Gastroesophageal sphincter (tissue), 4 donors: ENCODE results near the gene TCF4. TPM values are rescaled to one million over a fixed set of nuclear protein-coding genes. Genes with fewer than 3 reads are reported as not detected.

ENCODE experiments used
- ATAC-seq: fragments of 150-250 bp; one replicate; pipeline ENCODE4 v1.9.1; 2016; ENCODE audit warnings: mild to moderate bottlenecking, moderate library complexity
- H3K27ac ChIP-seq, 4 donors: fragments of 200-600 bp; sonication (generic) in 3 of 4; 1 replicate in 3 of 4; 2 replicates in 1 of 4; pipeline ENCODE4 v1.5.1; 2016 to 2019
- H3K27me3 ChIP-seq: fragments of 200-600 bp; sonication (generic); one replicate; pipeline ENCODE4 v1.5.1; 2019
- H3K36me3 ChIP-seq, 2 donors: fragments of 200-600 bp; sonication (generic); one replicate each; pipeline ENCODE4 v1.5.1; 2019; ENCODE audit warnings: control low read depth in 1 of 2
- H3K4me1 ChIP-seq, 3 donors: fragments of 200-600 bp; sonication (generic); 1 replicate in 2 of 3; 2 replicates in 1 of 3; pipeline ENCODE4 v1.5.1; 2016 to 2019; ENCODE audit warnings: control low read depth in 2 of 3
- H3K4me3 ChIP-seq, 2 donors: fragments of 200-600 bp; sonication (generic); one replicate each; pipeline ENCODE4 v1.5.1; 2019; ENCODE audit warnings: mild to moderate bottlenecking in 1 of 2, moderate library complexity in 1 of 2
- H3K9me3 ChIP-seq, 3 donors: fragments of 200-600 bp; sonication (generic); one replicate each; pipeline ENCODE4 v1.5.1; 2017 to 2019; ENCODE audit warnings: control low read depth in 2 of 3
- EP300 ChIP-seq: sonication (generic); formaldehyde crosslinking; IDR thresholded peaks from one replicate; pipeline ENCODE4 v1.6.1; 2017; ENCODE audit warnings: antibody characterized with exemption, mild to moderate bottlenecking
- POLR2A ChIP-seq, 2 donors: fragments of 450-650 bp; IDR thresholded peaks; one replicate each; pipeline ENCODE4 v1.6.1; 2017; ENCODE audit warnings: antibody characterized with exemption in 2 of 2, mild to moderate bottlenecking in 2 of 2, moderate library complexity in 1 of 2
- POLR2AphosphoS5 ChIP-seq: sonication (generic); formaldehyde crosslinking; IDR thresholded peaks from one replicate; pipeline ENCODE4 v1.6.1; 2017; ENCODE audit warnings: antibody characterized with exemption
- WGBS, 2 donors: methylation state at CpG; one replicate each; pipeline ENCODE4 v1.1.5; 2018; ENCODE audit warnings: low coverage in 1 of 2; 5-methylcytosine and 5-hydroxymethylcytosine counted together
- total RNA-seq, 4 donors: library from RNA; depleted of rRNA; stranded (reverse); fragments of >200 nt; gene quantifications; one replicate each; pipeline ENCODE4 v1.1.0, GENCODE V29; 2016
- TF ChIP-seq, protein P1 (sequence below), 4 experiments: fragments of 200-600 bp in 2 of 4; fragments of 450-650 bp in 2 of 4; sonication (generic) in 1 of 4; IDR thresholded peaks; one replicate each; pipeline ENCODE4 v1.5.1; 2017 to 2019; ENCODE audit warnings: antibody characterized with exemption in 4 of 4, mild to moderate bottlenecking in 2 of 4, moderate library complexity in 2 of 4

Gene TCF4
- total RNA-seq, 4 donors from 2014 or later, result 64.1 to 87.6 (median 76.2) TPM

GRCh38 chr18:55584201-55584600, 3.8 kb downstream of the TCF4 start:
- H3K9me3 ChIP-seq, result no peaks in the 10 kb centered on the region
- H3K4me1 ChIP-seq, result peaks cover 0 to 69% (median 3%) of the 10 kb centered on the region in 3 donors
- H3K27me3 ChIP-seq, result no peaks in the 10 kb centered on the region
- no peak for TF ChIP-seq POLR2AphosphoS5
- no peak for TF ChIP-seq EP300
- TF ChIP-seq, protein P1, sequence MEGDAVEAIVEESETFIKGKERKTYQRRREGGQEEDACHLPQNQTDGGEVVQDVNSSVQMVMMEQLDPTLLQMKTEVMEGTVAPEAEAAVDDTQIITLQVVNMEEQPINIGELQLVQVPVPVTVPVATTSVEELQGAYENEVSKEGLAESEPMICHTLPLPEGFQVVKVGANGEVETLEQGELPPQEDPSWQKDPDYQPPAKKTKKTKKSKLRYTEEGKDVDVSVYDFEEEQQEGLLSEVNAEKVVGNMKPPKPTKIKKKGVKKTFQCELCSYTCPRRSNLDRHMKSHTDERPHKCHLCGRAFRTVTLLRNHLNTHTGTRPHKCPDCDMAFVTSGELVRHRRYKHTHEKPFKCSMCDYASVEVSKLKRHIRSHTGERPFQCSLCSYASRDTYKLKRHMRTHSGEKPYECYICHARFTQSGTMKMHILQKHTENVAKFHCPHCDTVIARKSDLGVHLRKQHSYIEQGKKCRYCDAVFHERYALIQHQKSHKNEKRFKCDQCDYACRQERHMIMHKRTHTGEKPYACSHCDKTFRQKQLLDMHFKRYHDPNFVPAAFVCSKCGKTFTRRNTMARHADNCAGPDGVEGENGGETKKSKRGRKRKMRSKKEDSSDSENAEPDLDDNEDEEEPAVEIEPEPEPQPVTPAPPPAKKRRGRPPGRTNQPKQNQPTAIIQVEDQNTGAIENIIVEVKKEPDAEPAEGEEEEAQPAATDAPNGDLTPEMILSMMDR (IDR thresholded peaks at IDR 0.05), result no peak
- no peak for TF ChIP-seq POLR2A (IDR thresholded peaks at IDR 0.05)
- no peaks in the 10 kb centered on the region for H3K36me3 ChIP-seq
- ATAC-seq, result no peak
- 13 to 57% methylated on average over 2 of the region's 2 CpGs for WGBS, 2 donors
- H3K27ac ChIP-seq, result no peak overlapping the region
- H3K4me3 ChIP-seq, result no peak overlapping the region

- H3K4me1 ChIP-seq, result peaks cover 0 to 70% (median 3%) of the 10 kb centered on the region in 3 donors
- 67 to 90% methylated on average over 1 of the region's 1 CpG for WGBS, 2 donors
- no peak overlapping the region for H3K4me3 ChIP-seq
- ATAC-seq, result no peak
- no peaks in the 10 kb centered on the region for H3K9me3 ChIP-seq
- TF ChIP-seq, protein P1 (IDR thresholded peaks at IDR 0.05), result no peak
- TF ChIP-seq EP300 (no peak), POLR2A (IDR thresholded peaks at IDR 0.05) (no peak), POLR2AphosphoS5 (no peak)
- no peaks in the 10 kb centered on the region for H3K36me3 ChIP-seq
- H3K27ac ChIP-seq, result no peak overlapping the region
- H3K27me3 ChIP-seq, result no peaks in the 10 kb centered on the region
These were observed 5.7 kb downstream of the TCF4 start for GRCh38 chr18:55582325-55582724.

- TF ChIP-seq POLR2AphosphoS5 (no peak), POLR2A (IDR thresholded peaks at IDR 0.05) (no peak), EP300 (no peak)
- TF ChIP-seq, protein P1 (IDR thresholded peaks at IDR 0.05), result no peak
- ATAC-seq, result no peak
- Histone ChIP-seq H3K27me3 (no peaks in the 10 kb centered on the region), H3K27ac (no peak overlapping the region), H3K36me3 (no peaks in the 10 kb centered on the region), H3K4me1 (peaks cover 0 to 50% (median 0%) of the 10 kb centered on the region in 3 donors), H3K4me3 (no peak overlapping the region), H3K9me3 (no peaks in the 10 kb centered on the region)
- WGBS, 2 donors, result 51 to 54% methylated on average over 4 of the region's 4 CpGs
These were observed 8.3 kb downstream of the TCF4 start for GRCh38 chr18:55579501-55580270.

GRCh38 chr18:55577812-55578539, 10.0 kb downstream of the TCF4 start:
- Histone ChIP-seq H3K9me3 (no peaks in the 10 kb centered on the region), H3K27me3 (no peaks in the 10 kb centered on the region), H3K4me3 (no peak overlapping the region), H3K4me1 (peaks cover 0 to 33% (median 0%) of the 10 kb centered on the region in 3 donors), H3K36me3 (no peaks in the 10 kb centered on the region), H3K27ac (no peak overlapping the region)
- ATAC-seq, result no peak
- 75 to 80% methylated on average over 6 of the region's 6 CpGs for WGBS, 2 donors
- no peak for TF ChIP-seq POLR2A (IDR thresholded peaks at IDR 0.05)
- TF ChIP-seq, protein P1 (IDR thresholded peaks at IDR 0.05), result no peak
- no peak for TF ChIP-seq EP300
- TF ChIP-seq POLR2AphosphoS5, result no peak
